Endothelial cell of umbilical vein (primary cell): ENCODE data around the gene PRRX2. TPM values are rescaled to one million over a fixed set of nuclear protein-coding genes. Genes with fewer than 3 reads are reported as not detected.

Experiments used
- BruUV-seq: library from RNA; stranded (reverse); fragments of 400-500 nt; replicated peaks from 2 replicates; lab custom pipeline; 2021; lab: Mats Ljungman, UMichigan
- CTCF ChIA-PET: fragments of 300-600, 350-600 bp; sonication (Branson Sonifier 250); formaldehyde crosslinking; loops from one replicate; lab custom pipeline; 2021; ENCODE audit warnings: antibody characterized with exemption, inconsistent platforms; lab: Charles Lee
- POLR2A ChIA-PET: fragments of 300-600, 350-600 bp; sonication (Branson Sonifier 250); formaldehyde crosslinking; loops from one replicate; lab custom pipeline; 2021; ENCODE audit warnings: antibody characterized with exemption, inconsistent platforms; lab: Charles Lee
- DNase-seq: peaks from one replicate; pipeline ENCODE4 v3.0.0-alpha.2; 2011; ENCODE audit warnings: low read depth, low spot score
- FAIRE-seq: peaks from 2 replicates; lab custom pipeline; 2011; peaks lifted over from hg19 to GRCh38; lab: Jason Lieb, UNC
- H2AFZ ChIP-seq: 2 replicates; pipeline ENCODE4 v1.6.0; 2012; ENCODE audit warnings: low read depth, low read length, control low read depth, inconsistent platforms
- H3K27ac ChIP-seq: 2 replicates; pipeline ENCODE4 v1.5.1; 2011; ENCODE audit warnings: low read depth, mild to moderate bottlenecking, control low read depth, low read length, moderate library complexity; ENCODE audit not compliant: insufficient read depth
- H3K27me3 ChIP-seq, 2 experiments: 2 replicates each; pipeline versions ENCODE4 v1.6.0 to v1.6.1; 2011; ENCODE audit warnings: low read length in 2 of 2, mixed read lengths in 1 of 2; ENCODE audit not compliant: control insufficient read depth in 2 of 2, insufficient read depth in 2 of 2
- H3K36me3 ChIP-seq, 2 experiments: 2 replicates in 1 of 2; 3 replicates in 1 of 2; pipeline ENCODE4 v1.5.1; 2011; ENCODE audit warnings: low read length in 2 of 2, mild to moderate bottlenecking in 1 of 2, moderate library complexity in 1 of 2; ENCODE audit not compliant: control insufficient read depth in 2 of 2, insufficient read depth in 2 of 2; ENCODE audit errors: extremely low read depth in 1 of 2
- H3K4me1 ChIP-seq: 3 replicates; pipeline ENCODE4 v1.5.1; 2011; ENCODE audit warnings: mild to moderate bottlenecking, low read length; ENCODE audit not compliant: control insufficient read depth, insufficient read depth; ENCODE audit errors: extremely low read depth
- H3K4me2 ChIP-seq: 2 replicates; pipeline ENCODE4 v1.6.1; 2011; ENCODE audit warnings: low read length, control low read depth, mixed read lengths; ENCODE audit not compliant: insufficient read depth
- H3K4me3 ChIP-seq, 3 experiments: fragments of 200-600 bp in 1 of 3; sonication (generic), shearing (Covaris generic) in 1 of 3; replicated peaks in 1 of 3; 2 replicates each; pipeline ENCODE4 v1.5.1; 2011 to 2016; ENCODE audit warnings: control low read depth in 3 of 3, low read length in 3 of 3, mild to moderate bottlenecking in 2 of 3, inconsistent platforms in 1 of 3, low read depth in 1 of 3, moderate library complexity in 1 of 3; ENCODE audit not compliant: insufficient read depth in 1 of 3
- H3K79me2 ChIP-seq: 2 replicates; pipeline ENCODE4 v1.6.0; 2012; ENCODE audit warnings: low read length, inconsistent platforms; ENCODE audit not compliant: control insufficient read depth, insufficient read depth
- H3K9ac ChIP-seq: replicated peaks from 2 replicates; pipeline ENCODE3; 2011; ENCODE audit warnings: low read length, control low read depth; ENCODE audit not compliant: insufficient read depth; ENCODE audit errors: extremely low read depth
- H3K9me1 ChIP-seq: replicated peaks from 3 replicates; pipeline ENCODE4 v1.6.0; 2011; ENCODE audit warnings: mild to moderate bottlenecking, low read length; ENCODE audit not compliant: control insufficient read depth, insufficient read depth; ENCODE audit errors: extremely low read depth
- H3K9me3 ChIP-seq: replicated peaks from 2 replicates; pipeline ENCODE4 v1.5.1; 2012; ENCODE audit warnings: low read length, inconsistent platforms; ENCODE audit not compliant: control insufficient read depth, insufficient read depth
- H4K20me1 ChIP-seq: replicated peaks from 2 replicates; pipeline ENCODE3; 2011; ENCODE audit warnings: mild to moderate bottlenecking, low read length; ENCODE audit not compliant: control insufficient read depth, insufficient read depth; ENCODE audit errors: extremely low read depth
- EZH2 ChIP-seq: IDR thresholded peaks from 2 replicates; pipeline ENCODE4 v1.6.1; 2012; ENCODE audit warnings: borderline replicate concordance, low read depth, mild to moderate bottlenecking, moderate library complexity, low read length, inconsistent platforms; ENCODE audit not compliant: severe bottlenecking
- FOS ChIP-seq: IDR thresholded peaks from 2 replicates; pipeline ENCODE4 v1.6.1; 2011; ENCODE audit warnings: mild to moderate bottlenecking, low read length, moderate library complexity, borderline replicate concordance; ENCODE audit not compliant: insufficient read depth
- GATA2 ChIP-seq: IDR thresholded peaks from 2 replicates; pipeline ENCODE4 v1.7.0; 2011; ENCODE audit warnings: low read depth, mild to moderate bottlenecking, moderate library complexity, mixed read lengths, low read length; ENCODE audit not compliant: insufficient read length, insufficient read depth
- JUN ChIP-seq: IDR thresholded peaks from 2 replicates; pipeline ENCODE4 v1.6.1; 2011; ENCODE audit warnings: borderline replicate concordance, low read depth; ENCODE audit not compliant: insufficient read length, insufficient read depth
- MYC ChIP-seq: IDR thresholded peaks from one replicate; pipeline ENCODE4 v1.6.1; 2011; ENCODE audit warnings: mild to moderate bottlenecking, low read depth, low read length
- POLR2A ChIP-seq: IDR thresholded peaks from 2 replicates; pipeline ENCODE4 v1.6.1; 2012; ENCODE audit warnings: low read depth, mild to moderate bottlenecking, control low read depth, low read length
- POLR2AphosphoS5 ChIP-seq: IDR thresholded peaks from 2 replicates; pipeline ENCODE4 v1.6.1; 2012; ENCODE audit warnings: low read depth, mild to moderate bottlenecking, control low read depth, low read length, moderate library complexity; ENCODE audit not compliant: insufficient read depth
- dilution Hi-C: fragments of 300-500 bp; cut with MboI; formaldehyde crosslinking; loops from one replicate; pipeline ENCODE4 v1.15.0; 2019; ENCODE audit warnings: low sequenced_read_pairs; ENCODE audit not compliant: extremely low pct_ligation_motif_present
- intact Hi-C: fragments of 100-400 bp; cut with micrococcal nuclease; formaldehyde crosslinking; loops from one replicate; pipeline ENCODE4 v1.10.0; 2022
- polyA plus RNA-seq, 4 experiments: library from polyadenylated mRNA; depleted of rRNA in 3 of 4; stranded (reverse) in 3 of 4; unstranded in 1 of 4; fragments of >200 nt; gene quantifications; 2 replicates each; pipeline versions ENCODE4 v1.2.1 to v1.2.3, GENCODE V29; 2011 to 2012; ENCODE audit warnings: missing spikeins in 1 of 4
- total RNA-seq: library from RNA; stranded (reverse); gene quantifications from 2 replicates; pipeline ENCODE4 v1.2.3, GENCODE V29; 2021
- TF ChIP-seq, protein P1 (sequence below), 2 donors: IDR thresholded peaks; 1 replicate in 1 of 2; 2 replicates in 1 of 2; pipeline ENCODE4 v1.5.1; 2011; ENCODE audit warnings: low read length in 2 of 2, mild to moderate bottlenecking in 2 of 2, moderate library complexity in 2 of 2, control low read depth in 1 of 2, inconsistent platforms in 1 of 2, low read depth in 1 of 2; ENCODE audit not compliant: insufficient read depth in 1 of 2; ENCODE audit errors: extremely low read depth in 1 of 2
- TF ChIP-seq, protein P2 (sequence below): IDR thresholded peaks from 2 replicates; pipeline ENCODE4 v1.6.1; 2011; ENCODE audit not compliant: insufficient read depth, insufficient read length

PRRX2 gene
- total and polyA plus RNA-seq, 2 donors (not counting 3 experiments of a cell fraction or from before 2014, with no cell fraction given) = 0.19 to 0.77 TPM

DNA sequence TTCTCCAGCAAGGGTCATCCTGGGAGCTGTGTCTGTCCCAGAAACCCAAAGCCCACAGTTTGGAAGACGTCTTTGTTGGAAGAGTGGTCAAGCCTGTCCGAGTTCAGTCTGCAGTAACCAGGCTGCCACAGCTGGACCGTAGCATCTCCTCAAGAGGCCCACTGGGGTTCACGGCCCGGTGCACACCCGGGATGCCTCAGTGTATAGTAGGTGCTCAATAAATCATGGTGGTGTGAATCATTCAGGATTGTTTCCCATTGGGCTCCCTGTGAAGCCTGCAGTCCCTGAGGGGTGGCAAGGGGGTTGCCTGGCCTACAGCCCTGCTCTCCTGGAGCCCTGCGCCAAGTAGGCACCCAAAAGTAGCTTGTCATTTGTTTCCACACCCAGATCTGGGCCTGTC lies 10.3 kb upstream of the PRRX2 start:
- Histone ChIP-seq H3K36me3 (no peaks in the 10 kb centered on the region), H3K9ac (no peak overlapping the region), H3K27ac (no peak overlapping the region), H4K20me1 (no peaks in the 10 kb centered on the region), H3K9me1 (no peaks in the 10 kb centered on the region), H3K4me1 (no peaks in the 10 kb centered on the region), H2AFZ (no peak overlapping the region), H3K4me2 (no peak overlapping the region), H3K9me3 (no peaks in the 10 kb centered on the region), H3K27me3 (no peaks in the 10 kb centered on the region), H3K4me3 (no peak overlapping the region), H3K79me2 (no peaks in the 10 kb centered on the region)
- dilution Hi-C loops (no loop called here), intact Hi-C loops (no loop called here)
- ChIA-PET POLR2A (no interaction called here), CTCF (interaction anchor here (1.4 kb wide), 1 partner anchor 128 kb away, joined by 3 read pairs; no protein-coding TSS in a partner anchor)
- TF ChIP-seq GATA2 = no peak
- TF ChIP-seq EZH2 = no peak
- DNase-seq = no peak
- no peak for FAIRE-seq
- no TSS peak for BruUV-seq

DNA sequence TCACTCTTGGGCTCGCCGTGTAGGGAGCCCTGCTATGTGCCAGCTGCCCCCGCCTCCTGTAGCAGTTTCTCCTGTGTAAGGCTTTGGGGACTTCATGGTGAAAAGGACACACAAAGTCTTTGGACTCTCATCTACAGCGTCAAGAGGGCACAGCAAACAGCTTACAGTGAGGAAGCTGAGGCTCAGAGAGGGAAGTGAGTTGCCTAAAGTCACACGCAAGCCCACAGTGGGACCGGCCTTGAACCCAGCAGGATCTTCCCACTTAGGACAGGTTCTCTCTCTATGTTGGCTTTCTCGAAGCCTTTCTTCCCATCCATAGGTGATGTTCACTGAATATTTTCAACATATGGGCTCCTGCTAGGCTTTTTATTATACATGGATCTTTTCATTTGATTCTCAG lies 9.8 kb upstream of the PRRX2 start:
- no peaks in the 10 kb centered on the region for H3K27me3 ChIP-seq
- no peaks in the 10 kb centered on the region for H3K9me3 ChIP-seq
- H3K4me2 ChIP-seq = no peak overlapping the region
- ChIA-PET CTCF (interaction anchor here (1.4 kb wide), 2 partner anchors 127 to 135 kb away, joined by 3 to 4 read pairs; no protein-coding TSS in a partner anchor), POLR2A (no interaction called here)
- no peak for FAIRE-seq
- H3K9ac ChIP-seq = no peak overlapping the region
- no peak overlapping the region for H2AFZ ChIP-seq
- no peaks in the 10 kb centered on the region for H3K9me1 ChIP-seq
- TF ChIP-seq MYC (no peak), EZH2 (no peak), JUN (no peak), POLR2AphosphoS5 (no peak), FOS (no peak), POLR2A (no peak), GATA2 (no peak)
- TF ChIP-seq, protein P1, sequence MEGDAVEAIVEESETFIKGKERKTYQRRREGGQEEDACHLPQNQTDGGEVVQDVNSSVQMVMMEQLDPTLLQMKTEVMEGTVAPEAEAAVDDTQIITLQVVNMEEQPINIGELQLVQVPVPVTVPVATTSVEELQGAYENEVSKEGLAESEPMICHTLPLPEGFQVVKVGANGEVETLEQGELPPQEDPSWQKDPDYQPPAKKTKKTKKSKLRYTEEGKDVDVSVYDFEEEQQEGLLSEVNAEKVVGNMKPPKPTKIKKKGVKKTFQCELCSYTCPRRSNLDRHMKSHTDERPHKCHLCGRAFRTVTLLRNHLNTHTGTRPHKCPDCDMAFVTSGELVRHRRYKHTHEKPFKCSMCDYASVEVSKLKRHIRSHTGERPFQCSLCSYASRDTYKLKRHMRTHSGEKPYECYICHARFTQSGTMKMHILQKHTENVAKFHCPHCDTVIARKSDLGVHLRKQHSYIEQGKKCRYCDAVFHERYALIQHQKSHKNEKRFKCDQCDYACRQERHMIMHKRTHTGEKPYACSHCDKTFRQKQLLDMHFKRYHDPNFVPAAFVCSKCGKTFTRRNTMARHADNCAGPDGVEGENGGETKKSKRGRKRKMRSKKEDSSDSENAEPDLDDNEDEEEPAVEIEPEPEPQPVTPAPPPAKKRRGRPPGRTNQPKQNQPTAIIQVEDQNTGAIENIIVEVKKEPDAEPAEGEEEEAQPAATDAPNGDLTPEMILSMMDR (IDR thresholded peaks at IDR 0.05; ENCODE audit: extremely low read depth in 1 of 2, insufficient read depth in 1 of 2, low read depth in 1 of 2, low read length in 2 of 2) = no peak
- TF ChIP-seq, protein P2, sequence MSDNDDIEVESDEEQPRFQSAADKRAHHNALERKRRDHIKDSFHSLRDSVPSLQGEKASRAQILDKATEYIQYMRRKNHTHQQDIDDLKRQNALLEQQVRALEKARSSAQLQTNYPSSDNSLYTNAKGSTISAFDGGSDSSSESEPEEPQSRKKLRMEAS = no peak
- no peaks in the 10 kb centered on the region for H3K79me2 ChIP-seq
- no TSS peak for BruUV-seq
- H4K20me1 ChIP-seq = no peaks in the 10 kb centered on the region
- H3K27ac ChIP-seq = no peak overlapping the region
- no peak for DNase-seq
- no peak overlapping the region for H3K4me3 ChIP-seq
- no peaks in the 10 kb centered on the region for H3K36me3 ChIP-seq
- intact Hi-C loops = no loop called here
- no peaks in the 10 kb centered on the region for H3K4me1 ChIP-seq
- dilution Hi-C loops = no loop called here
